Sigmoid colon (tissue), 7 donors: Measurements from ENCODE around the gene NUP205. TPM values are rescaled to one million over a fixed set of nuclear protein-coding genes. Genes with fewer than 3 reads are reported as not detected.

Source experiments
- DNase-seq: peaks from one replicate; pipeline ENCODE4 v3.0.0-alpha.2; 2019
- H3K27ac ChIP-seq, 4 donors: fragments of 200-600 bp; sonication (generic); one replicate each; pipeline ENCODE4 v1.5.1; 2016 to 2019; ENCODE audit warnings: mild to moderate bottlenecking in 1 of 4
- H3K27me3 ChIP-seq, 3 donors: fragments of 200-600 bp; sonication (generic); one replicate each; pipeline ENCODE4 v1.5.1; 2019; ENCODE audit warnings: mild to moderate bottlenecking in 1 of 3
- H3K36me3 ChIP-seq, 4 donors: fragments of 200-600 bp; sonication (generic); one replicate each; pipeline ENCODE4 v1.5.1; 2016 to 2019
- H3K4me1 ChIP-seq, 4 donors: fragments of 200-600 bp; sonication (generic); one replicate each; pipeline ENCODE4 v1.5.1; 2017 to 2019
- H3K4me3 ChIP-seq, 4 donors: fragments of 200-600 bp; sonication (generic); one replicate each; pipeline ENCODE4 v1.5.1; 2017 to 2019; ENCODE audit warnings: mild to moderate bottlenecking in 2 of 4, moderate library complexity in 1 of 4
- H3K9me3 ChIP-seq, 4 donors: fragments of 200-600 bp in 3 of 4; sonication (generic) in 3 of 4; one replicate each; pipeline versions ENCODE4 v1.5.1 to v1.6.1; 2013 to 2019
- CTCF ChIP-seq, 4 experiments: fragments of 450-650 bp in 3 of 4; fragments of 200-600 bp in 1 of 4; IDR thresholded peaks; one replicate each; pipeline ENCODE4 v1.5.1; 2016 to 2019; ENCODE audit warnings: antibody characterized with exemption in 4 of 4, mild to moderate bottlenecking in 3 of 4, moderate library complexity in 2 of 4
- EP300 ChIP-seq, 4 donors: sonication (generic); formaldehyde crosslinking; IDR thresholded peaks; one replicate each; pipeline ENCODE4 v1.6.1; 2017; ENCODE audit warnings: antibody characterized with exemption in 4 of 4
- POLR2A ChIP-seq, 2 donors: fragments of 450-650 bp; IDR thresholded peaks; one replicate each; pipeline ENCODE4 v1.6.1; 2016; ENCODE audit warnings: antibody characterized with exemption in 2 of 2, mild to moderate bottlenecking in 2 of 2, moderate library complexity in 2 of 2
- POLR2AphosphoS5 ChIP-seq, 4 donors: sonication (generic); formaldehyde crosslinking; IDR thresholded peaks; one replicate each; pipeline ENCODE4 v1.6.1; 2017; ENCODE audit warnings: antibody characterized with exemption in 4 of 4
- WGBS, 2 donors: extraction: QIAGEN DNeasy Blood & Tissue Kit; methylation state at CpG; one replicate each; pipeline ENCODE4 v1.1.7; 2013; 5-methylcytosine and 5-hydroxymethylcytosine counted together
- intact Hi-C: fragments of 100-400 bp; cut with DNase I; formaldehyde crosslinking; loops from one replicate; pipeline ENCODE4 v1.15.1; 2023
- polyA plus RNA-seq, 3 donors: library from polyadenylated mRNA; stranded (reverse); fragments of 200-250 nt; gene quantifications; one replicate each; pipeline ENCODE4 v1.2.3, GENCODE V29; 2013
- total RNA-seq, 4 donors: library from RNA; depleted of rRNA; stranded (reverse); fragments of >200 nt; gene quantifications; one replicate each; pipeline ENCODE4 v1.1.0, GENCODE V29; 2016
- donor health status: healthy with polysubstance abuse.
- donor health status: Bipolar disorder and iron deficiency.
- donor health status: healthy.

Gene NUP205
- total and polyA plus RNA-seq, 7 donors = 9.5 to 37.5 (median 21.9) TPM

DNA sequence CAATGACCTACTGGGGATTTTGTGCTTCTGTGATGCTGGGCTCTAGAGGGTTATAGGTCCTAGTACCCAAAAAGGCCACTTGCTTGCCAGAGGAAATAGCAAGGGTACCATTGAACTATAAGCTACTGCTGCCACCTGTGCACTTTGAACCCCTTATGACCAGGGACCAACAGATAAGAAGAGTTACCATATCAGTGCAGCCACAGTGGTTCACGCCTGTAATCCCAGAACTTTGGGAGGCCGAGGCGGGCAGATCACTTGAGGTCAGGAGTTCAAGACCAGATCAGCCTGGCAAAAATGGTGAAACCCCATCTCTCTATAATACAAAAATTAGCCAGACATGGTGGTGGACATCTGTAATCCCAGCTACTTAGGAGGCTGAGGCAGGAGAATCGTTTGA is 32.3 kb upstream of the NUP205 start:
- DNase-seq = no peak
- Histone ChIP-seq H3K36me3 (no peaks in the 10 kb centered on the region), H3K4me1 (no peaks in the 10 kb centered on the region), H3K4me3 (no peak overlapping the region), H3K27ac (no peak overlapping the region), H3K9me3 (no peaks in the 10 kb centered on the region), H3K27me3 (no peaks in the 10 kb centered on the region)
- WGBS, 2 donors = 87 to 97% methylated on average over 4 of the region's 4 CpGs
- intact Hi-C loops = no loop called here
- no peak for TF ChIP-seq EP300 (IDR thresholded peaks at IDR 0.05)
- no peak for TF ChIP-seq POLR2AphosphoS5 (IDR thresholded peaks at IDR 0.05)
- TF ChIP-seq POLR2A (IDR thresholded peaks at IDR 0.05) = no peak
- TF ChIP-seq CTCF (IDR thresholded peaks at IDR 0.05) = no peak

DNA sequence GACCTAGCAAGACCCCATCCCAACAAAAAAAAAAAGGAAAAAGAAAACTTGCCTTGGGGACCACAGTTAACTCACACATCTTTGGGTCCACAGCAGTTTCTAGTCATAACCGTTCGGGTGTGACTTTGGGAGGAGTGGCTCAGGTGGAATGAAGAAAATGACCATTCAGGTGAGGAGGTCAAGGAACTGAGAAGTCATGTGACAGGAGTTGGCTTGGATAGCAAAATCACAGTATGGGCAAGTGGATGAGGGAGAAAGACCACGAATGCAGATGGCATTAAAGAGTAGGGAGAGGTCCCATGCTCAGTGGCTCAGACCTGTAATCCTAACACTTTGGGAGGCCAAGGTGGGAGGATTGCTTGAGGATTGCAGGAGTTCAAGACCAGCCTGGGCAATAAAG is 30.7 kb upstream of the NUP205 start:
- Histone ChIP-seq H3K27me3 (no peaks in the 10 kb centered on the region), H3K4me1 (no peaks in the 10 kb centered on the region), H3K9me3 (no peaks in the 10 kb centered on the region), H3K36me3 (no peaks in the 10 kb centered on the region), H3K27ac (no peak overlapping the region), H3K4me3 (no peak overlapping the region)
- WGBS, 2 donors = 69 to 83% methylated on average over 3 of the region's 3 CpGs
- no peak for DNase-seq
- intact Hi-C loops = no loop called here
- TF ChIP-seq CTCF (IDR thresholded peaks at IDR 0.05) (no peak), POLR2AphosphoS5 (IDR thresholded peaks at IDR 0.05) (no peak), EP300 (IDR thresholded peaks at IDR 0.05) (no peak), POLR2A (IDR thresholded peaks at IDR 0.05) (no peak)

- no peak for TF ChIP-seq EP300 (IDR thresholded peaks at IDR 0.05)
- no peak for TF ChIP-seq CTCF (IDR thresholded peaks at IDR 0.05)
- no peak for TF ChIP-seq POLR2A (IDR thresholded peaks at IDR 0.05)
- no peak for TF ChIP-seq POLR2AphosphoS5 (IDR thresholded peaks at IDR 0.05)
- Histone ChIP-seq H3K27ac (no peak overlapping the region), H3K9me3 (no peaks in the 10 kb centered on the region), H3K36me3 (no peaks in the 10 kb centered on the region), H3K4me1 (no peaks in the 10 kb centered on the region), H3K27me3 (no peaks in the 10 kb centered on the region), H3K4me3 (no peak overlapping the region)
- 67 to 72% methylated on average over 7 of the region's 7 CpGs for WGBS, 2 donors
- DNase-seq = no peak
- intact Hi-C loops = no loop called here
These were observed 21.6 kb upstream of the NUP205 start for GRCh38 chr7:135536150-135536549.

DNA sequence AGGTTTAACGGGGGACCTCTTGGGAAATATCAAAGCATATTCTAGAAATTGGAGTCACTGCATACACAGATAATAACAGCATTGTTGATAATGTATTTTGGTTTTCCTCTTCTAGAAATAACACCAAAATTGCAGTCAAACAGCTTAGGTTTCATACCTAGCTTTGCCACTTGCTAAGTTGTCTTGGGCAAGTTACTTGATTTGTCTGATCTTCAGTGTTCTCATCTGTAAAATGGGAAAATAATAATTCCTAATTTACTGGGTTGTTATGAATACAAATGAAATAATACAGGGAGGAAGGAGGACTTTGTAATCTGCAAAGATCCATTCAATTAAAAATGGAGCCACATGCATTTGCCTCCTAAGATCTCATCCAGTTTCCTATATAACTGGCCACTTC is 20.3 kb upstream of the NUP205 start:
- Histone ChIP-seq H3K27ac (no peak overlapping the region), H3K4me3 (no peak overlapping the region), H3K36me3 (no peaks in the 10 kb centered on the region), H3K27me3 (no peaks in the 10 kb centered on the region), H3K9me3 (no peaks in the 10 kb centered on the region), H3K4me1 (no peaks in the 10 kb centered on the region)
- 91 to 93% methylated on average over 1 of the region's 1 CpG for WGBS, 2 donors
- DNase-seq = no peak
- intact Hi-C loops = no loop called here
- TF ChIP-seq POLR2A (IDR thresholded peaks at IDR 0.05) = no peak
- TF ChIP-seq EP300 (IDR thresholded peaks at IDR 0.05) = no peak
- TF ChIP-seq POLR2AphosphoS5 (IDR thresholded peaks at IDR 0.05) = no peak

DNA sequence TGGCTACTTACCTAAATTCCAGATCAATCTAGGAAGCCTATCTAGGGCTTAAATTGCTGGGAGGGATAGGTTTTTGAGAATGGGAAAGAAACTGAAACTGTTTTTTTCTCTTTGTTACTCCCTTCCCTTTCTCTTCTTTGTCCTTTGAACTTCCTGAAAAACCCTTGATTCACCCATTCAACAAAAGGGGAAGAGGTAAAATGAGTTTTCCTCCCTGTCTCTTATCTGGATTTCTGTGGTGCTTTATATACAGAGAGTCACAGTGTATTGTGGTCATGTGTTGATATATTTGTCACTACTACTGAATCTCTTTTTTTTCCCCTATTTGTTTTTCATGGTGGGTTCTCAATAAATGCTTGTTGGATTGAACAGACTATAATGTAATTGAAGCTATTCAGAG is 19.8 kb upstream of the NUP205 start:
- H3K4me1 ChIP-seq = no peaks in the 10 kb centered on the region
- H3K4me3 ChIP-seq = no peak overlapping the region
- no peaks in the 10 kb centered on the region for H3K27me3 ChIP-seq
- no peaks in the 10 kb centered on the region for H3K9me3 ChIP-seq
- no peaks in the 10 kb centered on the region for H3K36me3 ChIP-seq
- no peak overlapping the region for H3K27ac ChIP-seq
- TF ChIP-seq CTCF (IDR thresholded peaks at IDR 0.05) = no peak
- TF ChIP-seq POLR2AphosphoS5 (IDR thresholded peaks at IDR 0.05) = no peak
- TF ChIP-seq POLR2A (IDR thresholded peaks at IDR 0.05) = no peak
- TF ChIP-seq EP300 (IDR thresholded peaks at IDR 0.05) = no peak
- intact Hi-C loops = no loop called here
- DNase-seq = no peak
